GM12878 (cell line): Measurements from ENCODE around the gene SCAP. TPM values are rescaled to one million over a fixed set of nuclear protein-coding genes. Genes with fewer than 3 reads are reported as not detected.

Experiments
- ATAC-seq: fragments of 200-7000 bp; cut with Tn5 transposase; 3 replicates; pipeline ENCODE4 v1.9.1; 2020; ENCODE audit warnings: mild to moderate bottlenecking, moderate library complexity
- BruUV-seq: library from RNA; stranded (reverse); fragments of 400-500 nt; replicated peaks from 2 replicates; lab custom pipeline; 2021; lab: Mats Ljungman, UMichigan
- CTCF ChIA-PET: fragments of 300-600 bp; sonication (Branson Sonifier 250); formaldehyde crosslinking; extraction: SDS; loops from one replicate; lab custom pipeline; 2021; ENCODE audit warnings: inconsistent platforms; lab: Yijun Ruan, JAX
- POLR2A ChIA-PET: fragments of 350-600 bp; formaldehyde crosslinking; extraction: SDS; loops from one replicate; lab custom pipeline; 2021; ENCODE audit warnings: inconsistent platforms; lab: Charles Lee
- RAD21 ChIA-PET: fragments of 300-600 bp; sonication (Branson Sonifier 250); formaldehyde crosslinking; loops from one replicate; lab custom pipeline; 2023; ENCODE audit warnings: antibody characterized with exemption; ENCODE audit not compliant: unreplicated experiment; lab: Charles Lee
- SMC1A ChIA-PET: fragments of 300-600 bp; sonication (Branson Sonifier 250); formaldehyde crosslinking; loops from one replicate; lab custom pipeline; 2023; ENCODE audit not compliant: unreplicated experiment, uncharacterized antibody; lab: Charles Lee
- DNase-seq: peaks from one replicate; pipeline ENCODE4 v3.0.0-alpha.2; 2011; ENCODE audit warnings: low read depth, low spot score
- FAIRE-seq: peaks from 3 replicates; lab custom pipeline; 2011; peaks lifted over from hg19 to GRCh38; lab: Jason Lieb, UNC
- H2AFZ ChIP-seq: 2 replicates; pipeline ENCODE4 v1.6.0; 2011; ENCODE audit warnings: low read depth, low read length, control low read depth; ENCODE audit not compliant: control insufficient read depth
- H3K27ac ChIP-seq: 2 replicates; pipeline ENCODE4 v1.5.1; 2011; ENCODE audit warnings: control low read depth; ENCODE audit not compliant: control insufficient read depth, insufficient read depth
- H3K27me3 ChIP-seq, 2 experiments: replicated peaks in 1 of 2; 2 replicates each; pipeline versions ENCODE4 v1.6.0 to v1.6.1; 2011; ENCODE audit warnings: low read length in 1 of 2; ENCODE audit not compliant: control insufficient read depth in 2 of 2, insufficient read depth in 2 of 2
- H3K36me3 ChIP-seq, 2 experiments: 2 replicates each; pipeline ENCODE4 v1.5.1; 2011; ENCODE audit warnings: low read length in 1 of 2; ENCODE audit not compliant: control insufficient read depth in 2 of 2, insufficient read depth in 2 of 2
- H3K4me1 ChIP-seq: 2 replicates; pipeline ENCODE4 v1.6.1; 2011; ENCODE audit warnings: mild to moderate bottlenecking, low read length, moderate library complexity, mixed read lengths; ENCODE audit not compliant: control insufficient read depth, insufficient read depth
- H3K4me2 ChIP-seq: 2 replicates; pipeline ENCODE4 v1.6.0; 2011; ENCODE audit warnings: control low read depth; ENCODE audit not compliant: control insufficient read depth, insufficient read depth
- H3K4me3 ChIP-seq: fragments of 200-600 bp; sonication (generic); 2 replicates; pipeline ENCODE4 v1.5.1; 2016
- H3K79me2 ChIP-seq: 2 replicates; pipeline ENCODE4 v1.6.0; 2011; ENCODE audit warnings: low read length; ENCODE audit not compliant: control insufficient read depth, insufficient read depth
- H3K9ac ChIP-seq: 2 replicates; pipeline ENCODE4 v1.8.0; 2011; ENCODE audit warnings: low read length, control low read depth, mixed read lengths; ENCODE audit not compliant: control insufficient read depth, insufficient read depth
- H3K9me3 ChIP-seq: replicated peaks from 3 replicates; pipeline ENCODE4 v1.5.1; 2011; ENCODE audit warnings: mild to moderate bottlenecking, low read length; ENCODE audit not compliant: control insufficient read depth, insufficient read depth
- H4K20me1 ChIP-seq: 2 replicates; pipeline ENCODE4 v1.6.0; 2011; ENCODE audit not compliant: control insufficient read depth, insufficient read depth
- BRCA1 ChIP-seq: IDR thresholded peaks from 2 replicates; pipeline ENCODE4 v1.6.1; 2011; ENCODE audit warnings: low read depth, low read length, improper control_type of control experiment
- CTCF ChIP-seq, 3 experiments: IDR thresholded peaks in 2 of 3; conservative IDR thresholded peaks in 1 of 3; 2 replicates each; pipeline ENCODE4 v1.5.1; 2011; ENCODE audit warnings: low read depth in 3 of 3, low read length in 3 of 3, mild to moderate bottlenecking in 3 of 3, control low read depth in 2 of 3, moderate library complexity in 2 of 3, inconsistent platforms in 1 of 3, mixed read lengths in 1 of 3; ENCODE audit not compliant: control insufficient read depth in 2 of 3, insufficient read depth in 1 of 3; ENCODE audit errors: extremely low read depth in 1 of 3
- E2F8 ChIP-seq: fragments of 450-650 bp; IDR thresholded peaks from 2 replicates; pipeline ENCODE4 v1.6.1; 2018; ENCODE audit warnings: mild to moderate bottlenecking, low read depth, moderate library complexity; ENCODE audit not compliant: partially characterized antibody
- EED ChIP-seq: sonication (generic); IDR thresholded peaks from 2 replicates; pipeline ENCODE4 v1.6.1; 2016; ENCODE audit warnings: antibody characterized with exemption, low read depth
- GATAD2B ChIP-seq: fragments of 450-650 bp; conservative IDR thresholded peaks from 2 replicates; pipeline ENCODE4 v1.6.1; 2017; ENCODE audit warnings: low read depth, mild to moderate bottlenecking, moderate library complexity
- IKZF2 ChIP-seq, 2 experiments: fragments of 450-650 bp; IDR thresholded peaks; 2 replicates each; pipeline ENCODE4 v1.6.1; 2017; ENCODE audit warnings: mild to moderate bottlenecking in 2 of 2, moderate library complexity in 2 of 2
- JUND ChIP-seq: IDR thresholded peaks from 2 replicates; pipeline ENCODE4 v1.6.1; 2012; ENCODE audit warnings: low read depth, mild to moderate bottlenecking, low read length, improper control_type of control experiment, moderate library complexity
- NBN ChIP-seq: fragments of 450-650 bp; IDR thresholded peaks from 2 replicates; pipeline ENCODE4 v1.6.1; 2016
- PML ChIP-seq: IDR thresholded peaks from 2 replicates; pipeline ENCODE4 v1.6.1; 2012; ENCODE audit warnings: low read length, inconsistent platforms
- POU2F2 ChIP-seq: IDR thresholded peaks from 3 replicates; pipeline ENCODE4 v1.6.1; 2011; ENCODE audit warnings: low read depth, mild to moderate bottlenecking, low read length, borderline replicate concordance
- RBBP5 ChIP-seq: fragments of 200-600 bp; sonication (generic); conservative IDR thresholded peaks from 2 replicates; pipeline ENCODE4 v1.6.1; 2016
- SPI1 ChIP-seq: IDR thresholded peaks from 2 replicates; pipeline ENCODE4 v1.6.1; 2011; ENCODE audit warnings: low read depth, mild to moderate bottlenecking, low read length, moderate library complexity, borderline replicate concordance; ENCODE audit not compliant: insufficient read depth
- USF2 ChIP-seq: IDR thresholded peaks from 2 replicates; pipeline ENCODE4 v1.6.1; 2011; ENCODE audit warnings: low read depth, low read length, improper control_type of control experiment, borderline replicate concordance
- ZSCAN29 ChIP-seq: fragments of 450-650 bp; IDR thresholded peaks from 2 replicates; pipeline ENCODE4 v1.6.1; 2017; ENCODE audit warnings: mild to moderate bottlenecking, moderate library complexity
- WGBS: methylation state at CpG from one replicate; pipeline ENCODE4 v1.1.6; 2016; ENCODE audit warnings: low lambda C conversion rate; ENCODE audit not compliant: insufficient replicate concordance, insufficient coverage; ENCODE audit errors: missing lambda C conversion rate; 5-methylcytosine and 5-hydroxymethylcytosine counted together
- in situ Hi-C: fragments of 300-500 bp; cut with MboI; formaldehyde crosslinking; loops from 9 replicates; pipeline ENCODE4 v1.14.3; 2018; ENCODE audit warnings: mixed read lengths
- intact Hi-C: fragments of 100-400 bp; cut with micrococcal nuclease; formaldehyde crosslinking; loops from one replicate; pipeline ENCODE4 v1.14.2; 2022; ENCODE audit not compliant: unreplicated experiment
- polyA plus RNA-seq, 11 experiments: library from polyadenylated mRNA; depleted of rRNA in 4 of 11; unstranded in 6 of 11; stranded (reverse) in 5 of 11; fragments of >200 nt; fragmentation: Nextera tagmentation in 4 of 11; fragmentation: Illumina TruSeq in 1 of 11; extraction: Ambion mirVana in 4 of 11; extraction: Trizol in 1 of 11; gene quantifications; 1 replicate in 1 of 11; 2 replicates in 10 of 11; pipeline versions ENCODE4 v1.2.1 to v1.2.3, GENCODE V29; 2011 to 2016; ENCODE audit warnings: inconsistent platforms in 2 of 11, missing spikeins in 2 of 11, low read depth in 1 of 11
- total RNA-seq, 4 experiments: library from RNA; depleted of rRNA in 3 of 4; stranded (reverse); fragments of >200 nt in 3 of 4; fragmentation: Illumina TruSeq in 1 of 4; extraction: Trizol in 1 of 4; gene quantifications; 2 replicates each; pipeline versions ENCODE4 v1.2.1 to v1.2.3, GENCODE V29; 2013 to 2021

Gene SCAP
- total and polyA plus RNA-seq, 10 of the 15 experiments (the other 5 are each of a cell fraction or from before 2014, with no cell fraction given): 1.5 to 64.1 (median 27.9) TPM

- no peaks in the 10 kb centered on the region for H3K79me2 ChIP-seq
- H4K20me1 ChIP-seq: no peaks in the 10 kb centered on the region; the same call in 1 of the 2 replicates
- in situ Hi-C loops (no loop called here), intact Hi-C loops (no loop called here)
- peaks cover 6 to 31% of the 10 kb centered on the region in 2 experiments; a peak in 3 of 4 replicates for H3K36me3 ChIP-seq
- FAIRE-seq (no peak), DNase-seq (no peak), ATAC-seq (no peak)
- H3K9ac ChIP-seq: no peak overlapping the region
- TF ChIP-seq NBN (no peak), BRCA1 (no peak), USF2 (no peak), IKZF2 (IDR thresholded peaks at IDR 0.05) (no peak), JUND (no peak), RBBP5 (no peak), PML (no peak)
- no peaks in the 10 kb centered on the region for H3K4me1 ChIP-seq
- ChIA-PET SMC1A (no interaction called here), CTCF (no interaction called here), POLR2A (no interaction called here), RAD21 (no interaction called here)
- H3K9me3 ChIP-seq: no peaks in the 10 kb centered on the region
- no peak overlapping the region for H3K27ac ChIP-seq
- 71% methylated on average over 2 of the region's 2 CpGs for WGBS
- H3K27me3 ChIP-seq: no peaks in the 10 kb centered on the region
- BruUV-seq: no TSS peak
- H2AFZ ChIP-seq: no peak overlapping the region
- H3K4me3 ChIP-seq: no peak overlapping the region
- no peak overlapping the region for H3K4me2 ChIP-seq
These were observed 43.1 kb downstream of the SCAP start for GRCh38 chr3:47432673-47433072.

- CTCF ChIA-PET: no interaction called here
- Histone ChIP-seq H4K20me1 (no peaks in the 10 kb centered on the region; the same call in 1 of the 2 replicates), H3K4me3 (no peak overlapping the region), H3K4me1 (no peaks in the 10 kb centered on the region), H3K9me3 (no peaks in the 10 kb centered on the region), H3K27me3 (no peaks in the 10 kb centered on the region), H3K9ac (no peak overlapping the region), H2AFZ (no peak overlapping the region), H3K36me3 (peaks cover 10 to 34% of the 10 kb centered on the region in 2 experiments; a peak in 3 of 4 replicates), H3K4me2 (no peak overlapping the region), H3K27ac (no peak overlapping the region), H3K79me2 (no peaks in the 10 kb centered on the region)
- POLR2A ChIA-PET: no interaction called here
- no TSS peak for BruUV-seq
- intact Hi-C loops: no loop called here
- FAIRE-seq (no peak), DNase-seq (no peak), ATAC-seq (no peak)
- SMC1A ChIA-PET: no interaction called here
- WGBS: 92% methylated on average over 3 of the region's 3 CpGs
- in situ Hi-C loops: no loop called here
- RAD21 ChIA-PET: no interaction called here
- no peak for TF ChIP-seq CTCF (IDR thresholded peaks at IDR 0.05 in 2 of 3, conservative IDR thresholded peaks at IDR 0.05 in 1 of 3; ENCODE audit: control insufficient read depth in 2 of 3, extremely low read depth in 1 of 3, insufficient read depth in 1 of 3, low read depth in 3 of 3, low read length in 3 of 3)
- no peak for TF ChIP-seq POU2F2
- TF ChIP-seq IKZF2 (IDR thresholded peaks at IDR 0.05): no peak
- TF ChIP-seq ZSCAN29: no peak
- no peak for TF ChIP-seq SPI1
- TF ChIP-seq GATAD2B: no peak
- TF ChIP-seq EED: no peak
- no peak for TF ChIP-seq E2F8
These were observed 44.5 kb downstream of the SCAP start for GRCh38 chr3:47431225-47431624.
